ENCODE results near the gene NEK10. TPM values are rescaled to one million over a fixed set of nuclear protein-coding genes. Genes with fewer than 3 reads are reported as not detected.

NEK10 gene
- total RNA-seq, 1 donor from 2014 or later = 3.3 TPM

- no peak for DNase-seq (ENCODE audit: low spot score, unreplicated experiment)
- Mint-ChIP-seq H3K27me3 (no peaks in the 10 kb centered on the region), H3K4me1 (ENCODE audit: low read depth) (no peaks in the 10 kb centered on the region), H3K9me3 (ENCODE audit: low read depth) (no peaks in the 10 kb centered on the region), H3K4me3 (ENCODE audit: low read depth) (no peak overlapping the region), H3K36me3 (ENCODE audit: insufficient read depth) (no peaks in the 10 kb centered on the region), H3K27ac (no peak overlapping the region)
- no peak for TF ChIP-seq CTCF (IDR thresholded peaks at IDR 0.05; ENCODE audit: unreplicated experiment)
Observed at GRCh38 chr3:27097182-27097581, 272.0 kb downstream of the NEK10 start.

GRCh38 chr3:27095553-27096222, 273.5 kb downstream of the NEK10 start:
- no peaks in the 10 kb centered on the region for H3K4me1 Mint-ChIP-seq (ENCODE audit: low read depth)
- peaks cover 3% of the 10 kb centered on the region for H3K9me3 Mint-ChIP-seq (ENCODE audit: low read depth)
- H3K27ac Mint-ChIP-seq = no peak overlapping the region
- H3K27me3 Mint-ChIP-seq = no peaks in the 10 kb centered on the region
- DNase-seq (ENCODE audit: low spot score, unreplicated experiment) = no peak
- H3K36me3 Mint-ChIP-seq (ENCODE audit: insufficient read depth) = no peaks in the 10 kb centered on the region
- H3K4me3 Mint-ChIP-seq (ENCODE audit: low read depth) = no peak overlapping the region
- no peak for TF ChIP-seq CTCF (IDR thresholded peaks at IDR 0.05; ENCODE audit: unreplicated experiment)

- TF ChIP-seq CTCF (IDR thresholded peaks at IDR 0.05; ENCODE audit: unreplicated experiment) = no peak
- Mint-ChIP-seq H3K4me1 (ENCODE audit: low read depth) (no peaks in the 10 kb centered on the region), H3K36me3 (ENCODE audit: insufficient read depth) (no peaks in the 10 kb centered on the region), H3K27ac (no peak overlapping the region), H3K4me3 (ENCODE audit: low read depth) (no peak overlapping the region), H3K9me3 (ENCODE audit: low read depth) (peaks cover 3% of the 10 kb centered on the region), H3K27me3 (no peaks in the 10 kb centered on the region)
- no peak for DNase-seq (ENCODE audit: low spot score, unreplicated experiment)
Observed at GRCh38 chr3:27094721-27095120, 274.5 kb downstream of the NEK10 start.

- TF ChIP-seq CTCF (IDR thresholded peaks at IDR 0.05; ENCODE audit: unreplicated experiment) = no peak
- H3K4me1 Mint-ChIP-seq (ENCODE audit: low read depth) = no peaks in the 10 kb centered on the region
- no peak for DNase-seq (ENCODE audit: low spot score, unreplicated experiment)
- no peak overlapping the region for H3K27ac Mint-ChIP-seq
- no peaks in the 10 kb centered on the region for H3K36me3 Mint-ChIP-seq (ENCODE audit: insufficient read depth)
- no peak overlapping the region for H3K4me3 Mint-ChIP-seq (ENCODE audit: low read depth)
- H3K27me3 Mint-ChIP-seq = no peaks in the 10 kb centered on the region
- H3K9me3 Mint-ChIP-seq (ENCODE audit: low read depth) = peaks cover 3% of the 10 kb centered on the region
Observed at GRCh38 chr3:27093771-27094170, 275.4 kb downstream of the NEK10 start.

GRCh38 chr3:27090275-27091041, 278.7 kb downstream of the NEK10 start:
- Mint-ChIP-seq H3K4me1 (ENCODE audit: low read depth) (no peaks in the 10 kb centered on the region), H3K9me3 (ENCODE audit: low read depth) (peaks cover 3% of the 10 kb centered on the region), H3K36me3 (ENCODE audit: insufficient read depth) (no peaks in the 10 kb centered on the region), H3K27me3 (no peaks in the 10 kb centered on the region), H3K27ac (no peak overlapping the region), H3K4me3 (ENCODE audit: low read depth) (no peak overlapping the region)
- DNase-seq (ENCODE audit: low spot score, unreplicated experiment) = no peak
- TF ChIP-seq CTCF (IDR thresholded peaks at IDR 0.05; ENCODE audit: unreplicated experiment) = no peak

Measured in progenitor cell of endocrine pancreas (in vitro differentiated cells).